Testis (tissue), 3 donors: ENCODE results near the gene LGALS12. TPM values are rescaled to one million over a fixed set of nuclear protein-coding genes. Genes with fewer than 3 reads are reported as not detected.

Experiments used
- DNase-seq: peaks from one replicate; pipeline ENCODE4 v3.0.0-alpha.2; 2019
- H3K27ac ChIP-seq, 2 donors: fragments of 200-600 bp; sonication (generic); one replicate each; pipeline ENCODE4 v1.5.1; 2019
- H3K27me3 ChIP-seq: fragments of 200-600 bp; sonication (generic); one replicate; pipeline ENCODE4 v1.5.1; 2019
- H3K36me3 ChIP-seq: fragments of 200-600 bp; sonication (generic); one replicate; pipeline ENCODE4 v1.5.1; 2017; ENCODE audit warnings: low read depth; ENCODE audit errors: missing control alignments
- H3K4me1 ChIP-seq: fragments of 200-600 bp; sonication (generic); one replicate; pipeline ENCODE4 v1.5.1; 2019
- H3K4me3 ChIP-seq, 2 donors: fragments of 200-600 bp; sonication (generic); one replicate each; pipeline ENCODE4 v1.5.1; 2017 to 2019
- H3K9me3 ChIP-seq: fragments of 200-600 bp; sonication (generic); one replicate; pipeline ENCODE4 v1.5.1; 2017
- CTCF ChIP-seq, 3 experiments: fragments of 450-650 bp in 2 of 3; fragments of 200-600 bp in 1 of 3; sonication (generic) in 1 of 3; IDR thresholded peaks; one replicate each; pipeline ENCODE4 v1.5.1; 2016 to 2019; ENCODE audit warnings: antibody characterized with exemption in 3 of 3, mild to moderate bottlenecking in 2 of 3, moderate library complexity in 1 of 3
- POLR2A ChIP-seq: fragments of 450-650 bp; IDR thresholded peaks from one replicate; pipeline ENCODE4 v1.6.1; 2017; ENCODE audit warnings: antibody characterized with exemption, mild to moderate bottlenecking, moderate library complexity
- WGBS, 2 donors: methylation state at CpG; one replicate each; pipeline ENCODE4 v1.1.5; 2018; 5-methylcytosine and 5-hydroxymethylcytosine counted together
- intact Hi-C: fragments of 100-400 bp; cut with DNase I; formaldehyde crosslinking; loops from one replicate; pipeline ENCODE4 v1.15.1; 2023; ENCODE audit warnings: low total_unique reads
- polyA plus RNA-seq: library from polyadenylated mRNA; stranded (reverse); fragments of 350-450 nt; fragmentation: Illumina TruSeq; extraction: RNeasy Lipid Tissue Mini Kit (QIAGEN cat#74804); gene quantifications from one replicate; pipeline ENCODE4 v1.2.3, GENCODE V29; 2014; ENCODE audit warnings: low read depth, low replicate concordance; ENCODE audit not compliant: insufficient read depth
- total RNA-seq, 2 donors: library from RNA; depleted of rRNA; stranded (reverse); fragments of >200 nt; gene quantifications; one replicate each; pipeline ENCODE4 v1.2.3, GENCODE V29; 2016

LGALS12 gene
- total and polyA plus RNA-seq, 3 donors from 2014 or later, result 0.37 TPM; not detected in 2

GRCh38 chr11:63511048-63511748 lies 5.3 kb downstream of the LGALS12 start:
- TF ChIP-seq CTCF (IDR thresholded peaks at IDR 0.05) (no peak), POLR2A (no peak)
- no peak for DNase-seq
- Histone ChIP-seq H3K4me3 (no peak overlapping the region), H3K4me1 (peaks cover 7% of the 10 kb centered on the region), H3K36me3 (no peaks in the 10 kb centered on the region), H3K27me3 (no peaks in the 10 kb centered on the region), H3K9me3 (no peaks in the 10 kb centered on the region), H3K27ac (no peak overlapping the region)
- intact Hi-C loops, result no loop called here
- 79 to 87% methylated on average over 11 of the region's 11 CpGs for WGBS, 2 donors

DNA sequence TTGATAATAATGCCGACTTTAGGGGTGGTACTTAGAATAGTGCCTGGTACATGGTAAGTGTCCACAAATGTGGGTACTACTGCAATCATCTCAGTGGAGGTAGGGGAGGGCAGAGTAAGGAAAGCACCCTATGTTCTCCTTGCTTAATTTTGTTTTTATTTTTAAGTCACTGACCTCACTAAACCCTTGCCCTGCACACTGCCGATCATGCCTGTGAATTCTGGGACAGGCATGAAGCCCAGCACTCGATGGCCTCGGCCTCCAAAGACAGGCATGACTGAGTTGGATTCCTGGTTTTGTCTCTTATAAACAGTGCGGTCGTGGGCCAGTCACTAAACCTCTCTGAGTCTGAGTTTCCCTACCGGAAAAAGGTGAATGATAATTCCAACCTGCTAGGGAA lies 6.9 kb downstream of the LGALS12 start:
- Histone ChIP-seq H3K9me3 (no peaks in the 10 kb centered on the region), H3K4me3 (no peak overlapping the region), H3K36me3 (no peaks in the 10 kb centered on the region), H3K27me3 (no peaks in the 10 kb centered on the region), H3K4me1 (peaks cover 7% of the 10 kb centered on the region), H3K27ac (no peak overlapping the region)
- DNase-seq, result no peak
- 89 to 92% methylated on average over 7 of the region's 7 CpGs for WGBS, 2 donors
- no peak for TF ChIP-seq POLR2A
- no peak for TF ChIP-seq CTCF (IDR thresholded peaks at IDR 0.05)
- intact Hi-C loops, result no loop called here

DNA sequence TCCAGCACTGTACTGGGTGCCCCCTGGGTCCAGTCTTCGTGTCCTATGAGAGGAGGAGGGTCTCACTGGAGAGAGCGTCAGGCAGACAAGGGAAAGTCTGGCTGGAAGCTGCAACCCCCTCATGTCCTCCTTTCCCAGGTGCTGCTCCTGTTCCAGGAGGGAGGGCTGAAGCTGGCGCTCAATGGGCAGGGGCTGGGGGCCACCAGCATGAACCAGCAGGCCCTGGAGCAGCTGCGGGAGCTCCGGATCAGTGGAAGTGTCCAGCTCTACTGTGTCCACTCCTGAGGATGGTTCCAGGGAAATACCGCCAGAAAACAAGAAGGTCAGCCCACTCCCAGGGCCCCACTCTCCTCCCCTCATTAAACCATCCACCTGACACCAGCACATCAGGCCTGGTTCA lies 10.2 kb downstream of the LGALS12 start:
- intact Hi-C loops, result no loop called here
- TF ChIP-seq CTCF (IDR thresholded peaks at IDR 0.05) (no peak), POLR2A (no peak)
- Histone ChIP-seq H3K36me3 (no peaks in the 10 kb centered on the region), H3K4me3 (no peak overlapping the region), H3K27me3 (no peaks in the 10 kb centered on the region), H3K4me1 (no peaks in the 10 kb centered on the region), H3K9me3 (no peaks in the 10 kb centered on the region), H3K27ac (no peak overlapping the region)
- WGBS, 2 donors, result 93 to 100% methylated on average over 2 to 6 of the region's 6 CpGs
- no peak for DNase-seq

DNA sequence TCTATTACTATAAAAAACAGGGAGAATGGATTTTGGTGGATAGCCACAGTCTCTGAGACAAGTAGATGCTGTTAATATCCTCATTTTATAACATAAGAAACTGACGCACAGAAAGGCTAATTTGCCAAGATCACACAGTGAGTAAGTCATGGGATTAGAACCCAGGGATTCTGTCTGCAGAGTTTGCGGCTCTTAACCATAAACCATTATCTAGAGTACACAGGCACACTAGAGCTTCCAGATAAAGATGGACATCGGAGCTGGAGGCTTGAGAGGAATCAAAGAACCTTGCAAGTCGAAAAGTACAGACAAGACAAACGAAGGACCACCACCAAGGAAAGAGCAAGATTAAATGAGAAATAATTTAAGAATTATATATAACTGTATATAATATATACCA lies 11.3 kb downstream of the LGALS12 start:
- no peaks in the 10 kb centered on the region for H3K36me3 ChIP-seq
- no peaks in the 10 kb centered on the region for H3K27me3 ChIP-seq
- intact Hi-C loops, result no loop called here
- TF ChIP-seq CTCF (IDR thresholded peaks at IDR 0.05) (no peak), POLR2A (no peak)
- WGBS, 2 donors, result 95 to 97% methylated on average over 5 of the region's 5 CpGs
- H3K4me3 ChIP-seq, result no peak overlapping the region
- no peaks in the 10 kb centered on the region for H3K9me3 ChIP-seq
- no peak for DNase-seq
- no peaks in the 10 kb centered on the region for H3K4me1 ChIP-seq
- H3K27ac ChIP-seq, result no peak overlapping the region

- WGBS, 2 donors, result 37 to 56% methylated on average over 1 of the region's 1 CpG
- TF ChIP-seq CTCF (IDR thresholded peaks at IDR 0.05) (no peak), POLR2A (no peak)
- H3K4me1 ChIP-seq, result no peaks in the 10 kb centered on the region
- H3K27me3 ChIP-seq, result no peaks in the 10 kb centered on the region
- H3K36me3 ChIP-seq, result no peaks in the 10 kb centered on the region
- no peak overlapping the region for H3K4me3 ChIP-seq
- no peak overlapping the region for H3K27ac ChIP-seq
- intact Hi-C loops, result no loop called here
- no peak for DNase-seq
- H3K9me3 ChIP-seq, result no peaks in the 10 kb centered on the region
Observed at GRCh38 chr11:63518548-63518947, 12.7 kb downstream of the LGALS12 start.
